Heart right ventricle (tissue), 16 donors: ENCODE results near the gene SYNE1. TPM values are rescaled to one million over a fixed set of nuclear protein-coding genes. Genes with fewer than 3 reads are reported as not detected.
A peak's percentile ranks its signal among the peaks of the same experiment; 100 is the strongest.

Experiments
- ATAC-seq, 8 donors: fragments of 200-7000 bp; cut with Tn5 transposase; one replicate each; pipeline ENCODE4 v1.9.1; 2020; ENCODE audit warnings: mild to moderate bottlenecking in 8 of 8, moderate library complexity in 8 of 8, moderate number of reproducible peaks in 1 of 8
- DNase-seq, 2 donors: peaks; one replicate each; pipeline ENCODE4 v3.0.0-alpha.2; 2020
- H3K27ac ChIP-seq, 10 donors: fragments of 200-600 bp; sonication (generic) in 2 of 10; one replicate each; pipeline versions ENCODE4 v1.5.0 to v1.8.0; 2020 to 2022; ENCODE audit warnings: mild to moderate bottlenecking in 3 of 10
- H3K27me3 ChIP-seq, 7 donors: fragments of 200-600 bp; one replicate each; pipeline ENCODE4 v1.8.0; 2021 to 2022; ENCODE audit warnings: mild to moderate bottlenecking in 2 of 7
- H3K36me3 ChIP-seq, 9 donors: fragments of 200-600 bp; sonication (generic) in 1 of 9; one replicate each; pipeline versions ENCODE4 v1.5.0 to v1.8.0; 2020 to 2022; ENCODE audit warnings: mild to moderate bottlenecking in 2 of 9
- H3K4me1 ChIP-seq, 9 donors: fragments of 200-600 bp; sonication (generic) in 1 of 9; one replicate each; pipeline versions ENCODE4 v1.5.0 to v1.8.0; 2020 to 2022; ENCODE audit warnings: mild to moderate bottlenecking in 4 of 9
- H3K4me3 ChIP-seq, 10 donors: fragments of 200-600 bp; sonication (generic) in 2 of 10; one replicate each; pipeline versions ENCODE4 v1.5.0 to v1.8.0; 2020 to 2022; ENCODE audit warnings: mild to moderate bottlenecking in 7 of 10, moderate library complexity in 2 of 10
- H3K9me3 ChIP-seq, 11 donors: fragments of 200-600 bp in 10 of 11; sonication (generic) in 2 of 11; one replicate each; pipeline versions ENCODE4 v1.5.0 to v1.8.0; 2013 to 2022; ENCODE audit warnings: mild to moderate bottlenecking in 2 of 11, control low read depth in 1 of 11, moderate library complexity in 1 of 11
- CTCF ChIP-seq, 9 donors: fragments of 200-600 bp; sonication (generic) in 2 of 9; IDR thresholded peaks; one replicate each; pipeline versions ENCODE4 v1.5.0 to v1.8.0; 2021 to 2022; ENCODE audit warnings: antibody characterized with exemption in 9 of 9, mild to moderate bottlenecking in 5 of 9, moderate library complexity in 1 of 9
- WGBS, 2 donors: extraction: QIAGEN DNeasy Blood & Tissue Kit; methylation state at CpG; one replicate each; pipeline ENCODE4 v1.1.7; 2013; ENCODE audit warnings: inconsistent platforms in 1 of 2; 5-methylcytosine and 5-hydroxymethylcytosine counted together
- intact Hi-C, 10 donors: fragments of 100-400 bp; cut with DNase I; formaldehyde crosslinking; loops; one replicate each; pipeline versions ENCODE4 v1.11.1 to v1.14.2; 2022
- polyA plus RNA-seq, 2 donors: library from polyadenylated mRNA; stranded (reverse); fragments of 200-250 nt; gene quantifications; one replicate each; pipeline ENCODE4 v1.2.3, GENCODE V29; 2013
- total RNA-seq, 10 donors: library from RNA; stranded (reverse); fragmentation: NEBNext Ultra II Directional in 3 of 10; extraction: Animal tissue kit (Norgen Biotek cat#: 25700) in 3 of 10; gene quantifications; one replicate each; pipeline versions ENCODE4 v1.2.1 to v1.2.4, GENCODE V29; 2021 to 2023
- donor health status: Arrhythmogenic right ventricular cardiomyopathy.
- donor health status: ischemic (EF 13 %, LVEDD 7.1; RV severe dilation, severe dysfunction).
- donor health status: healthy with polysubstance abuse.
- donor health status: DM: no; HTN: yes; CAD: no.
- donor health status: DM: no; HTN: no; CAD: no.
- donor health status: ischemic (EF 25% LVEDD 6.9; RV normal size, moderate dysfunction).
- donor health status: ischemic (EF 25% LVEDD 5.7; RV mildly dilated, moderate dysfunction).
- donor health status: healthy.
- donor health status: DM: yes; HTN: yes; CAD: no.
- donor health status: Ischemic cardiomyopathy.
- donor health status: ischemic (EF 35%, LVEDD 5.7; RV mildly dilated, moderate dysfunction).
- donor health status: nonischemic (EF 11% LVEDD 7.7; RV severe dilation, severe dysfunction).
- donor health status: DM: yes; HTN: yes; CAD: no.
- donor health status: PGD.
- donor health status: ischemic (EF 29% LVEDD 5.4; RV normal size, mild dysfunction).
- donor health status: nonischemic (EF 23%, LVEDD 6.1; RV moderate dilation, normal function).

The SYNE1 gene
- total and polyA plus RNA-seq, 12 donors, result 18.9 to 176 (median 126) TPM

- DNase-seq (peak; percentile 27 to 61), ATAC-seq (peak; percentile 79 to 94 (median 88))
- Histone ChIP-seq H3K4me3 (peak overlapping the region in 1 of 10 donors; percentile 31), H3K9me3 (no peaks in the 10 kb centered on the region), H3K27me3 (no peaks in the 10 kb centered on the region), H3K4me1 (peaks cover 0 to 61% (median 25%) of the 10 kb centered on the region in 9 donors), H3K27ac (peak overlapping the region in 8 of 10 donors; percentile 13 to 85 (median 68)), H3K36me3 (peaks cover 0 to 99% (median 47%) of the 10 kb centered on the region in 9 donors)
- intact Hi-C loops, result no loop called here
- no peak for TF ChIP-seq CTCF (IDR thresholded peaks at IDR 0.05)
- 45 to 53% methylated on average over 7 of the region's 7 CpGs for WGBS, 2 donors
These were observed 321.1 kb downstream of the SYNE1 start for GRCh38 chr6:152316024-152316423.

GRCh38 chr6:152314483-152314832 lies 322.7 kb downstream of the SYNE1 start:
- intact Hi-C loops, result no loop called here
- DNase-seq (no peak), ATAC-seq (no peak)
- Histone ChIP-seq H3K27ac (peak overlapping the region in 8 of 10 donors; percentile 5 to 85 (median 64)), H3K27me3 (no peaks in the 10 kb centered on the region), H3K9me3 (no peaks in the 10 kb centered on the region), H3K36me3 (peaks cover 0 to 99% (median 47%) of the 10 kb centered on the region in 9 donors), H3K4me1 (peaks cover 0 to 61% (median 25%) of the 10 kb centered on the region in 9 donors), H3K4me3 (no peak overlapping the region)
- 87 to 89% methylated on average over 5 of the region's 5 CpGs for WGBS, 2 donors
- no peak for TF ChIP-seq CTCF (IDR thresholded peaks at IDR 0.05)

GRCh38 chr6:152313542-152314482 lies 323.4 kb downstream of the SYNE1 start:
- no peaks in the 10 kb centered on the region for H3K9me3 ChIP-seq
- peaks cover 0 to 99% (median 51%) of the 10 kb centered on the region in 9 donors for H3K36me3 ChIP-seq
- WGBS, 2 donors, result 64 to 67% methylated on average over 10 of the region's 10 CpGs
- no peaks in the 10 kb centered on the region for H3K27me3 ChIP-seq
- DNase-seq, result no peak
- H3K27ac ChIP-seq, result peak overlapping the region in 8 of 10 donors; percentile 15 to 85 (median 64)
- H3K4me1 ChIP-seq, result peaks cover 0 to 58% (median 25%) of the 10 kb centered on the region in 9 donors
- ATAC-seq, result peak in 3 of 8 donors; percentile 2 to 32 (median 19)
- TF ChIP-seq CTCF (IDR thresholded peaks at IDR 0.05), result no peak
- no peak overlapping the region for H3K4me3 ChIP-seq
- intact Hi-C loops, result no loop called here

GRCh38 chr6:152312434-152312833 lies 324.7 kb downstream of the SYNE1 start:
- TF ChIP-seq CTCF (IDR thresholded peaks at IDR 0.05), result no peak
- H3K27ac ChIP-seq, result no peak overlapping the region
- intact Hi-C loops, result no loop called here
- H3K27me3 ChIP-seq, result no peaks in the 10 kb centered on the region
- no peak for ATAC-seq
- H3K36me3 ChIP-seq, result peaks cover 0 to 99% (median 48%) of the 10 kb centered on the region in 9 donors
- no peak for DNase-seq
- no peaks in the 10 kb centered on the region for H3K9me3 ChIP-seq
- 98 to 99% methylated on average over 2 of the region's 2 CpGs for WGBS, 2 donors
- H3K4me1 ChIP-seq, result peaks cover 0 to 45% (median 25%) of the 10 kb centered on the region in 9 donors
- no peak overlapping the region for H3K4me3 ChIP-seq
